ENCODE data around the gene CLCA1.

Gene CLCA1

DNA sequence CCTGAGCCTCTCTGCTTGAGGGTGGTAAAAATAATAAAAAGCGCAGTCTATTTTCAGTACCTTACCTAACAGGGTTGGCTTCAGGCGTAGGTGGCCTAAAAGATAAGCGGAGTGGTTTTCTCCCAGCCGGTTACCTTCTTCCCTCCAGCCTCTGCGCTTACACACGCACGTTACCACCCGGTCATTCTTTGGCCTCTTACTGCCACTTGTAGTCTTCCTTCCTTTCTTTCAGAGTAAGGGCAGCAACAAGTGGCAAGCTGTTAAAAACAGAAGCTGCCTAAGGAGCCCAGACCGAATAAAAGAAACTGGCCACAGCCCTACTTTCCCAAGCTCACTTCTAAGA is 35.4 kb downstream of the CLCA1 start:
- no peak for DNase-seq (ENCODE audit: low read depth in 2 of 2)

DNA sequence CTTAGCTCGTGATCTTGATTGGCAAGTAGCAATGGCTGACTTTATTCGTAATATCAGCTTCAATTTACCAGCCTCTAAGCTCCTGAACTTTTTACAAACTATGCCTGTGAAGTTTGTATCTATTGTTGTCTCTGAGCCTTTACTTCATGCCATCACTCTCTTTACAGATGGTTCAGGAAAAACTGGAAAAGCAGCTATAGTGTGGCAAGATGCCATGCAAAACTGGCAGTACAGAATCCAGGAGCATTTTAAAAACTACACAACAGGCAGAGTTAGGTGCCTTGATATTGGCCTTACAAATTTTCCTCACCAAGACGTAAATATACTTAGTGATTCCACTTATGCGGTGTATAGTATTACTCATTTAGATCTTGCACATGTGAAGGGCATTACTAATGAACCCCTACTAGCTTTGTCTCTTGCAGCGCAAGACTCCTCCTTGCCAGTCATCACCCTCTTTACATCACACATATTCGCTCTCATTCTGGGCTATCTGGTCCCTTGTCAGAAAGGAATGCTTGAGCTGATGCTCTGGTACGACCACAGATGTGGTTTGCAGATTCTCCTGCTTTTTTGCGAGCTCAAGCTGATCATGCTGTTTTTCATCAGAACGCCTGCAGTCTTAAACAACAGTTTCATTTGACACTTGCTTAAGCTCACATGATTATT is 36.3 kb downstream of the CLCA1 start:
- DNase-seq (ENCODE audit: low read depth in 2 of 2) = no peak

DNA sequence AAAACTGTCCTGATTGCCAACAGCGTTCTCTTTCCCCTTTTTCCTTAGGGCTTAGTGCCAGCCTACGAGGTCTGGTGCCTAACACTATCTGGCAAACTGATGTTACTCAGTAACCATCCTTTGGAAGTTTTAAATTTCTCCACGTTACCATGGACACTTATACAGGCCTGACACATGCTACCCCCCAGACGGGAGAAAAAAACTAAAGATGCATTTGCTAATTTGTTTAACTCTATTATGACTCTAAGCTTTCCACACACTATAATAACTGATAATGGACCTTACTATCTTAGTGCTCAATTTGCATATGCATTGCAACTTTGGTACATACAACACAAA is 36.8 kb downstream of the CLCA1 start:
- no peak for DNase-seq (ENCODE audit: low read depth in 2 of 2)

DNA sequence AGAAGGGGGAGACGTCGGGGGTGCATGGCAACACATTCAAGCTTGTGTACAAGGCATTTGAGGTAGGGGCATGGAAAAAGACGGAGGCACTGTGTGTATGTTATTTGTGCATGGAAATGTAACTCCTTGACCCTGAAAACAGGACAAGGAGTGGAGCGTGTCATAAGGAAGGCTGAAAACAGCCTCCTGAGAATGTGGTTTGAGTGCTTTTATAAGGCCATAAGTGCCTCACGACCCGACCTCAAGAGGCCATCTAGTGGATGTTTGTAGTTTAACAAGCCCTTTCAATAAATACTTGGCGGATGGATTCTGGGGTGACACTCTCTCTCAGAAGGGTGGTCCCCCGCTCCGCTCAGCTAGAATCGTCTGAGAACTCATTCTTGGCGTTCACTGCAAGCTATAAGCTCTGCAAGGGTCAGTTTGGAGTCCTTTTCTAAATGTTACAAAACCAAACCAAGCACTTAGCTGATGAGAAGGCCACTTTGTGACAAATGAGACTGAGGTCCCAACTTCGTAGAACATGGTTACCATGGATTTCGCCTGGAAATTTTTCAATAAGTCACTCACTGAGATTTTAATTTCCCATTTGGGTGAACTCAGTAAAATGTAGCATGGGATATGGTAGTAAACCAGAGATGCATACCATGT is 39.3 kb downstream of the CLCA1 start:
- no peak for DNase-seq (ENCODE audit: low read depth in 2 of 2)

DNA sequence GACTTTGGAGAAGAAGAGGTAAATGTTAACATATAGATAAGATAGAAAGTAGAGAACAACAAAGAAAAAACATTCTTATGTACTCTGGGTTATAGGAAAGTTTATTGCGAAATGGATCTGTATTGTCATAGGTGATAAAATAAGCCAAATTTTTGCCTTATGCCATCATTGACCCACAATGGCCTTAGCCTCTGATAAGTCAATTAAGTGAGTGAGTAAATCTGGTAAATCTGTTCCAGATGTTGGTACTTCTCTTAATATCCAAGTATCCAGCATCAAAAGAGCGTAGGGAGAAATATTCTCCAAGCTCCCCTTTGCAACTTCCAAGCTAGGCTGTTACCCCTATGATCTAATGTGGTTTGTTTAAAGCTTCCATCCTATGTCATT is 39.8 kb downstream of the CLCA1 start:
- no peak for DNase-seq (ENCODE audit: low read depth in 2 of 2)

DNA sequence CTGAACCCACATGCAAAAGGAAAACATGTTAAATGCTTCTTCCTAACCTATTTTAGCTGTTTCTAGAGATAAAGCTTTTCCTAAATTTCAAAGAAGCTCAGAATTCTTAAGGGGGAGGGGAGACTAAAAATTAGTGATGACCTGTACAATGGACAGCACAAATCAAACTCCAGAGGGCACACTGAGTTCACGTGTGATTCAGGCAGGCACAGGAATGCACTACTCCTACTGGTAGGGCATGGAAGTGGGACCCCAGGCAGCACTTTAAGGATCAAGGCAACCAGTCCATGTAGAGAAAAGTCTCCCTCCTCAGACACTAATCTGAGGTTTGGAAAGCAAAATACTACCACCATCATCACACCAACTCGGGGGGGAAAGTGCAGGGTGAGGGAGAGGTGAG is 46.9 kb downstream of the CLCA1 start:
- DNase-seq (ENCODE audit: low read depth in 2 of 2) = no peak

DNA sequence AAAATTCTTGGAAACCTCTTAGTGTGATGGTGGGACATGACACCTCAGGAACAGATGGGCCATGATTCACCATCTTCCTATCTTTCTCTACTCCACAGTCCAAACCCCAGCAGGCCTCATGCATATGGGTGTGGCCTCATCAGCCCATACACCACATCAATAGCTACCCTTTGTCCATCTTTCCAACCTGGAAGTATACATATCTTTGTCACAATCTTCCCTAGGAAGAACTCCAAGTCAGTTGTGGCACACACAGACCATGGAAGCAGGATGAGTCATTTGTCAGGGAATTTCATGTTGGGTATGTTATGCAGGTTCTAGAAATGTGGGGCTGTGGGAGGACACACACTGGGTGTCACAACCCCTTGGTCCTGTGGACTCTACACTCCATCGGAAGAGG is 47.6 kb downstream of the CLCA1 start:
- no peak for DNase-seq (ENCODE audit: low read depth in 2 of 2)

DNA sequence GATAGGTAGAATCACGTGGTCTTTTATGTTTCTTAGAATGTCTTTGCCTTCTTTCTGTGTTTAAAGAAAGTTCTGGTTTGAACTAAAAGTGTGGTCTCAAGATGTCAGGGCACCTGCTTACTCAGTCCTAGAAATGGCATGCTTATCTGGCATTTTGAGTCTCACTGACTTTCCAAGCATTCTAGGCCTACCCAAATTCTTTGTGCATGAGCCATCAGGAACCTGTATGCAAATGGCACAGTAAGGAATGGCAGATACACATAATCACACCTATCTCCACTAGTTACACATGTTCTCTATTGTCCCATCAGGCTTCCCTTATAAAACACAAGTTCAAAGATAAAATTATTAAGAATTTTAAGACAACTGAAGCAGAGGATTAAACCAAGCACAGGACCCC is 48.6 kb downstream of the CLCA1 start:
- DNase-seq (ENCODE audit: low read depth in 2 of 2) = no peak

DNA sequence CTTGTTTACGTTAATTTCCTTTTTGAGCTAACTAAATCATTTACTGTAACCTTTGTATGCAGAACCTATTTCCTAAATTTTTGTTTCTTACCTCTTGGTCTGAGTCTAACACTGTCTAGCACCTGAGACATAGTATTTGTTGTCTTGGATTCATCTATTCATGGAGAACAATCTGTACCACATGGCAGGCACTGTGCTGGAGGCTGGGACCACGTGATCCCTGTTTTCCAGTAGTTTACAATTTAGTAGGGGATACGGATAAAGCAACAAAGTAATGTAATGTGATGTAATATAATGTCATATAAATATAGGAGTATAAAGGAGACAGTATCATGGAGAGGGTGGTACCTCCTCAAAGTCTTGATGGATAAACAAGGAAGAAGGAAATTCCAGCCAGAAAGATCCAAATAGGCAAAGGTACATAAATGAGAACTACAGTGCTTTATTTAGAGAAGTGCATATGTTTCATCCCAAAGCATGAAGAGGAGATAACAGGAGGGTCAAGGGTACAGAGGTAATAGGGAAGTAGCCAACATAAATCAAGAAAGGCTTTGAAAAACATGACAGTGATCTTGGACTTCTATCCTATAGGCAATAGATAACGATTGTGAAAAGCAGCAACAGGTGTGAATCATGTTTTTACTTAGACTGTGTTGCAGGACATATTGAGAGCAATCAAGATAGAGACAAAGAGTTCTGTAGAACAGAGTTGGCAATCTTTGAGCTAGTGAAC is 52.2 kb downstream of the CLCA1 start:
- no peak for DNase-seq (ENCODE audit: low read depth in 2 of 2)

DNA sequence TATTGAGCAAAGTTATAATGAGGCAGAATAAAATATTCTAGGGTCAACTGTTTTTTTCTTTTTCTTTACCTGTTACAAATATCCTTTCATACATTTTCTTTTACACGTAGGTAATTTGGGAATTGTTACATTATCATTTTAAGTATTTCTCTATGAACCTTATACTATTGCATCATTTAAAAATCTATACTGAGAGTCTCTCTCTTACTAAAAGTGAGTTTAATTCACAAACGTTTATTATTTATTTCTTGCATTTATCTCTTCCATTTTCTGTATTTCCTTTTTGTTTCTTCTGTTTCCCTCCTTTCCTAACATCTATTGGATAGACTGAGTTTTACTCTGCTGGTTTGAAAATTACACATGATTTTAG is 52.8 kb downstream of the CLCA1 start:
- no peak for DNase-seq (ENCODE audit: low read depth in 2 of 2)

DNA sequence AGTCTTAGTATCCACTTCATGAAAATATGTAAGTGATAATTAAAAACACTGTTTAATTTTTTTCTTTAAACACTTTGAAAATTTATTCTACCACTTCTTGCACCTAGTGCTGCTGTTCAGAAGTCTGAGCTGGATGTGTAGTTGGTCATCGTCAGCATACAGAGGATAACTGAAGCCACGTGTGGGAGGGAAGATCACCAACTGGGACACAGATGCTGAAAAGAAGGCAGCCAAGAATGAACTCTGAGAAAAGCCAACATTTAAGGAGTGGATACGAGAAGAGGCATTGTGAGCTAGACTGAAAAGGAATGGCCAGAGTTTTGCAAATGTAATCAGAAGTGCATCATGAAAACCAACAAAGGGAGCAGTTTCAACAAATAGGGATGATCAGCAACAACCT is 53.5 kb downstream of the CLCA1 start:
- DNase-seq (ENCODE audit: low read depth in 2 of 2) = no peak

DNA sequence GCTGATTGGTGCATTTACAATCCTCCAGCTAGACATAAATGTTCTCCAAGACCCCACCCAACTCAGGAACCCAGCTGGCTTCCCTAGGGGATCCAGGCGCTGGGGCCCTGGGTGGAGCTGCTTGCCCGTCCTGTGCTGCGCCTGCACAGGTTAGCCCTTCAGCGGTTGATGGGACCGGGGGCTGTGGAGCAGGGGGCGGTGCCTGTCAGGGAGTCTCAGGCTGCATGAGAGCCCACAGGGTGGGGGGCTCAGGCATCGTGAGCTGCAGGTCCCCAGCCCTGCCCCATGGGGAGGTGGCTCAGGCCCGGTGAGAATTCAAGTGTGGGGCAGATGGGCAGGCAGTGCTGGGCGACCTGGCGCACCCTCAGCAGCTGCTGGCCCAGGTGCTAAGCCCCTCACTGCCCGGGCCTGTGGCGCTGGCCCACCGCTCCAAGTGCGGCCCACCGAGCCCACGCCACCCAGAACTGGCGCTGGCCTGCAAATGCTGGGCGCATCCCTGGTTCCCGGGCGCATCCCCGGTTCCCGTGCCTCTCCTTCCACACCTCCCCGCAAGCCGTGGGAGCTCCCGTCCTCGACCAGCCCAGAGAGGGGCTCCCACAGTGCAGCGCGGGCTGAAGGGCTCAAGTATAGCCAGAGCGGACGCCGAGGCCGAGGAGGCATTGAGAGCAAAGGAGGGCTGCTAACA is 55.1 kb downstream of the CLCA1 start:
- DNase-seq (ENCODE audit: low read depth in 2 of 2) = no peak

DNA sequence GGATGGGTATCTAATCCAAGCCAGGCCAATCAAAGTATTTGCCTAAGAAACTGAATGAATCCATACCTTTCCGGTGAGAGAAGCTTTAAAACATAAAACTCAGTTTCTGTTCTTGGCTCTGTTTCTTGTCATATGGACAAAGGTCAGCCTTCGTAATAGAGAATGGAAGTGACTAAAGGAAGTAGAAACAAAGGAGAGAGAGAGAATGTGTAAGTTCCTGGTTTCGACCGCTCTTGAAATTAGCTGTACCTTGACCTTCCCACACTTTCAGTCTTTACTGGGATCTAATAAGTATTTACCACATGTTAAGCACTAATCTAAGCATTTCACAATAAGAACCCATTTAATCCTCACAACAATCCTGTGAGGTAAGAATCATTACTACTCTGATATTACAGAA is 58.6 kb downstream of the CLCA1 start:
- DNase-seq (ENCODE audit: low read depth in 2 of 2) = no peak

DNA sequence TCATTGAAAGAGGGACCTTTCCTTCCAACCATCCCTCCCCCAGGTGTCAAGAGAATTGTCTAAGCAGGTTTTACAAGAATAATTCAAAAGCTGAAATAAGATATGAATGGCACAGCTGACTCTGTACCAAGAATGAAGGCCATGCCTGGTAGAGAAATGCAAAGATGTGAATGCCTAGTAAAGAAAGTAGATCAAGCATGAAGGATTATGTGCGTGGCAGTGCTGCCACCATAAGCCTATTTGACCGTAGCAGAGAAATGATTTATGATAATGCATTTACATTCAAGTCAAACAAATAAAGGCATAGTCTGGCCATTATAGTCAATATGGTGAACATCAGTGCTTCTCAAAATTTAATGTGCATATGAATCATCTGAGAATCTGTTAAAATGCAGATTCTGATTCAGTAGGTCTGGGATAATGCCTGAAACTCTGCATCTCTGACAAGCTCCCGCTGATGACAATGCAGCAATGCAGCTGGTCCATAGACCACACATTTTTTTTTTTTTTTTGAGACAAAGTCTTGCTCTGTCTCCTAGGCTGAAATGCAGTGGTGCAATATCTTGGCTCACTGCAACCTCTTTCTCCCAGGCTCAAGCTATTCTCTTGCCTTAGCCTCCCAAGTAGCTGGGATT is 61.6 kb downstream of the CLCA1 start:
- DNase-seq (ENCODE audit: low read depth in 2 of 2) = no peak

DNA sequence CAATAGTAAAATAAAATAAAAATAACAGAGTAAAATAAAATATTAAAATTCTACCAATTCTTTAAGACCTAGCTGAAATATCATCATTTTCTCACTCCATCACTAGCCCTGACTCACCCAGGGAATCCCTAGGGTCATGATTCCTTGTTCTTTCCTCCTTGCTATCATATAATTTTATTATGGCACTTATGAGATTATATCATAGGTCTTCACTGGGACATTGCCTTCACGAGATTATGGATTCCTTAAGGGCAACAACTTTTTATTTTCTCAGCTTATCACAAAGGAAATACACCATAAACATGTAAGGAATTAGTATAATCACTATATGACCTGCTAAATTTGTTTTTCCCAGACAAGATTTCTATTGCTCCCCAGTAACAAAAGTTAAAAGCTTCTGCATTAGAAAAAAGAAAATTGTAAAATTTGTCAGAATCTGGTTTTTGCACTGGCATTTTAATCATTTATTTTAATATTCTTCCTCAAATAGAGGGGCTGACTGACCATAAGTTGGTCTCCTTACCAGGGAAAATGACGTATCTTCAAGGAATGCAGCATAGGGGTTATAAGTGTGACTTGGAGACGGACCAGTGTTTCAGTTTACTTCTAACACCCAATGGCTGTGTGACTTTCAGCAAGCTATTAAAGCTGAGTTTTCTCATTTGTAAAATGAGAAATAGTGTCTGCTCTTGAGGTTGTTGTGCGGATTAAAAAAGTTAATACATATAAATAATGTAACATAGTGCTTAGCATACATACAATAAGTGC is 69.4 kb downstream of the CLCA1 start:
- DNase-seq (ENCODE audit: low read depth in 2 of 2) = no peak

DNA sequence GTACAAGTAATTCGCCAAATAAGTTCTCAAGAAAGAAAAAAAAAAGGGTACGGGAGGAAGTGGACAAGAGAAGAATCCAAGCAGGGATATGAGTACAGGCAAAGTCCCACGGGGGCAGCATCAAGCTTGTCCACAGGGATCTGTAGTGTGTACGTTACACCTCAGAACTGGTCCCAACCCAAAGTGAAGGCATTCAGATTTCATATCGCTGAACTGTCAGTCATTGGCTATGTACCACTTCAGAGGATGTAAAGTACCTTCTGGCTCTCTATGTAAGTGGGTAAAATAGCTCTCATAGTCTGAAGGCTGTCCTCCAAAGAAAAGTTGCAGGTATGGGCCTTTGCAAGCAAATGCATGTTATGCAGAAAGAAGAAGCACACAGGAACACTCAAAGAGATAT is 70.0 kb downstream of the CLCA1 start:
- DNase-seq (ENCODE audit: low read depth in 2 of 2) = no peak

DNA sequence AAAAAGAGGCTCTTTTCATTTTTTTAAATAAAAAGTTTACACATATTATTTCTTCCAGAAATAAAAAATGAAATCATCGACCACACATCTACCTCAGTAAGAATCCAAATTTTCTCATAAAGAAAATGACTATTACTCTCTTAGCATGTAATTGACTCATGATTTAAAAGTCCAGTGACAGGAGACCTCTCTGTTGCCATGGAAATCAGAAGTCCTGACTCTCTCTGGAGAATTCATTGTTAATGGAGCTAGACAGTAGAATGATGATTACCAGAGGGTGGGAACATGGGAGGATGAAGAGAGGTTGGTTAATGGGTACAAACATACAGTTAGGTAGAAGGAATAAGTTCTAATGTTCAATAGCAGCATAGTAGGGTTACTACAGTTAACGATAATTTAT is 73.1 kb downstream of the CLCA1 start:
- no peak for DNase-seq (ENCODE audit: low read depth in 2 of 2)

DNA sequence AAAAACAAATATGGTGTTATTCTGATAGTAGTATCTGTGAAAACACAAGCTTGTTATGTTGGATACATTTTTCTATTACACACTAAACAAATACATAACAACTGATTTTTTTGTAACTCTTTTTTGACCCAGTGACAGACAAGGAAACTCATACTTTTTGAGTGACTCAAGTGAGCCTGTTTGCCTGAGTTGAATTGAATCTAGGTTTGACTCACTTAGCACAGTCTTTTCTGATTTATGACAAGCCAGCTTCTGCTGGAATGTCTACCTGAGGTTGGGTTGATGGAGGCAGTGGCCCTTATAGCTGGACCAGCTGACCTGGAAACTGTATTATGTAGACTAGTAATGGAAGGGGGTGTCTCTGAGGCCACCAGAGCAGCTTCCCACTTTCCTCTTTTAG is 73.9 kb downstream of the CLCA1 start:
- DNase-seq (ENCODE audit: low read depth in 2 of 2) = no peak

DNA sequence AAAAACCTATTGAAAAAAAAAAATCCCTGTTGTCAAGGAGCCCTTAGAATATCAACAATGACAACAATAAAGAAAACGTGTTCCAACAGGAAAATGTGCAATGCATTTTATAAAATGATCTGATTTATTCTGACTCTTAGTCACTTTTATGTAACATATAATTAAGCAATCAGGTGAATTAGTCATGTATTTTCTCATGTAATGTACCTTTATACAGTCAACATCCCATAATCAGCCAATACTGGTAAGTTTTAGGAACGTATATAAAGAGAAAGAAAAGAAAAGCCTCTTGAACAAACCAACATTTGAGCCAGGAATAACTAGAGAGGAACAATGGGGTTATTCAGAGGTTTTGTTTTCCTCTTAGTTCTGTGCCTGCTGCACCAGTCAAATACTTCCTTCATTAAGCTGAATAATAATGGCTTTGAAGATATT is 78.1 kb downstream of the CLCA1 start, which contains the start of gene CLCA4:
TSS of gene CLCA4 (plus strand) at position 292 of the 435 bp plus-strand sequence. CDS start at position 334, 42 bp downstream.
- DNase-seq (ENCODE audit: low read depth in 2 of 2) = no peak

DNA sequence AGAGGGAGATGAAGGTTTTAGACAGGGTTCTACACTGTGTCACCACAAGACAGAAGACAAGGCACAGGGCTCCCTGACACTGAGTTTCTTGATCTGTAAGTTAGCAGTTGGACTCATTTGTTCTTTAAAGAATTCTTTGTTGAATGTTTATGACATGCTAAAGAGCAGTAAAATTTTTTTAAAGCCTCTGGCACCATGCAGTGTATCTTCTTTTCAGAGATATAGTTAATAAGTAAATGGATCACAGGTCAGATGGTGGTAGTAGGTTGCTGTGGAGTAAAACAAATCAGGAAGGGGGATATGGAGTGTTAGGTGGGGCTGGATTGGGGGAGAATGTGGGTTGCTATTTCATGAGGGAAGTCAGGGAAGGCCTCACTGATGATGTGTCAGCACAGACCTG is 80.1 kb downstream of the CLCA1 start:
- no peak for DNase-seq (ENCODE audit: low read depth in 2 of 2)

Data from stimulated activated CD8-positive, alpha-beta memory T cell treated with anti-CD3 and anti-CD28 coated beads, Interleukin-7, amount 100 ng/mL, for 4 hours (primary cell).